HG02884 (cell line): Measurements from ENCODE around the gene GAGE12F.
"Not testable (repeated sequence)": the region's sequence is repeated elsewhere in the genome, so short reads cannot be mapped to it uniquely, and the experiment has no call there.

ENCODE experiments used
- ATAC-seq: cut with Tn5 transposase; IDR thresholded peaks from one replicate; pipeline ENCODE4 v1.9.1; 2021; ENCODE audit warnings: mild to moderate bottlenecking, moderate library complexity; ENCODE audit not compliant: unreplicated experiment

Gene GAGE12F, protein sequence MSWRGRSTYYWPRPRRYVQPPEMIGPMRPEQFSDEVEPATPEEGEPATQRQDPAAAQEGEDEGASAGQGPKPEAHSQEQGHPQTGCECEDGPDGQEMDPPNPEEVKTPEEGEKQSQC

GRCh38 chrX:49560542-49560941 lies at the start of gene GAGE12F:
Gene GAGE12F, plus strand, starts transcription at chrX:49560842. Its CDS starts 1,155 bp downstream, at chrX:49561997.
- ATAC-seq: not testable (repeated sequence)

GRCh38 chrX:49531877-49532276 lies 28.8 kb upstream of the GAGE12F start, which contains the start of gene GAGE12C:
Gene GAGE12C, plus strand, starts transcription at chrX:49532177. Its CDS starts 1,155 bp downstream, at chrX:49533332.
- ATAC-seq: not testable (repeated sequence)

DNA sequence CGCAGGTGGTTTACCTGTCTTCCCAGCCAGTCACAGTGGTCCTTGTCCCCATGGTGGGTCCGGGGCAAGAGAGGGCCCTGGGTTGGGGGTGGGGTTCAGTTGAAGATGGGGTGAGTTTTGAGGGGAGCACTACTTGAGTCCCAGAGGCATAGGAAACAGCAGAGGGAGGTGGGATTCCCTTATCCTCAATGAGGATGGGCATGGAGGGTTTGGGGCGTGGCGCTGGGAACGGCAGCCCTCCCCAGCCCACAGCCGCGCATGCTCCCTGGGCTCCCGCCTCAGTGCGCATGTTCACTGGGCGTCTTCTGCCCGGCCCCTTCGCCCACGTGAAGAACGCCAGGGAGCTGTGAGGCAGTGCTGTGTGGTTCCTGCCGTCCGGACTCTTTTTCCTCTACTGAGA lies 19.2 kb upstream of the GAGE12F start, which contains the start of gene GAGE12D:
GAGE12D (plus strand) TSS at position 301 of the 400 bp plus-strand sequence. CDS start 1,155 bp downstream, outside the sequence.
- not testable (repeated sequence) for ATAC-seq

- ATAC-seq: not testable (repeated sequence)
Observed at GRCh38 chrX:49550989-49551388, 9.7 kb upstream of the GAGE12F start, which contains the start of gene GAGE12E. Gene GAGE12E, plus strand, starts transcription at chrX:49551289. Its CDS starts 1,155 bp downstream, at chrX:49552444.

GRCh38 chrX:49568728-49569127 lies 8.1 kb downstream of the GAGE12F start:
- ATAC-seq: not testable (repeated sequence)

DNA sequence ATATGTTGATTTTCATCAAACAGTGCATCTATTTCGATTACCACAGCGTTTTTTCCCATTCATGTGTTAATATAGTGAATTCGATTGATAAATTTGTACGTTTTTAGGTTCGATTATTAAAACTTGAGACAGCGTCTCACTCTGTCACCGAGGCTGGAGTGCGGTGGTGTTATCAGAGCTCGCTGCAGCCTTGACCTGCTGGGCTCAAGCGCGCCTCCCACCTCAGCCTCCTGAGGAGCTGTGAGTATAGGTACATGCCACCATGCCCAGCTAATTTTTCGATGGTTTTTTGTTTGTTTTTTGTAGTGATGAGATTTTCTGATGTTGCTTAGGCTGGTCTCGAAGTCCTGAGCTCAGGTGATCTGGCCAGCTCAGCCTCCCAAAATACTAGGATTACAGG lies 8.5 kb downstream of the GAGE12F start:
- ATAC-seq: not testable (repeated sequence)

DNA sequence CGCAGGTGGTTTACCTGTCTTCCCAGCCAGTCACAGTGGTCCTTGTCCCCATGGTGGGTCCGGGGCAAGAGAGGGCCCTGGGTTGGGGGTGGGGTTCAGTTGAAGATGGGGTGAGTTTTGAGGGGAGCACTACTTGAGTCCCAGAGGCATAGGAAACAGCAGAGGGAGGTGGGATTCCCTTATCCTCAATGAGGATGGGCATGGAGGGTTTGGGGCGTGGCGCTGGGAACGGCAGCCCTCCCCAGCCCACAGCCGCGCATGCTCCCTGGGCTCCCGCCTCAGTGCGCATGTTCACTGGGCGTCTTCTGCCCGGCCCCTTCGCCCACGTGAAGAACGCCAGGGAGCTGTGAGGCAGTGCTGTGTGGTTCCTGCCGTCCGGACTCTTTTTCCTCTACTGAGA lies 9.5 kb downstream of the GAGE12F start, which contains the start of gene GAGE12G:
GAGE12G (plus strand) TSS at position 301 of the 400 bp plus-strand sequence. CDS start 1,155 bp downstream, outside the sequence.
- not testable (repeated sequence) for ATAC-seq

- not testable (repeated sequence) for ATAC-seq
Observed at GRCh38 chrX:49579649-49580048, 19.0 kb downstream of the GAGE12F start, which contains the start of gene GAGE12H. Gene GAGE12H, plus strand, starts transcription at chrX:49579949. Its CDS starts 1,155 bp downstream, at chrX:49581104.

DNA sequence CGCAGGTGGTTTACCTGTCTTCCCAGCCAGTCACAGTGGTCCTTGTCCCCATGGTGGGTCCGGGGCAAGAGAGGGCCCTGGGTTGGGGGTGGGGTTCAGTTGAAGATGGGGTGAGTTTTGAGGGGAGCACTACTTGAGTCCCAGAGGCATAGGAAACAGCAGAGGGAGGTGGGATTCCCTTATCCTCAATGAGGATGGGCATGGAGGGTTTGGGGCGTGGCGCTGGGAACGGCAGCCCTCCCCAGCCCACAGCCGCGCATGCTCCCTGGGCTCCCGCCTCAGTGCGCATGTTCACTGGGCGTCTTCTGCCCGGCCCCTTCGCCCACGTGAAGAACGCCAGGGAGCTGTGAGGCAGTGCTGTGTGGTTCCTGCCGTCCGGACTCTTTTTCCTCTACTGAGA lies 28.6 kb downstream of the GAGE12F start, which contains the start of gene GAGE2A:
GAGE2A (plus strand) TSS at position 301 of the 400 bp plus-strand sequence. CDS start 1,155 bp downstream, outside the sequence.
- ATAC-seq: not testable (repeated sequence)

DNA sequence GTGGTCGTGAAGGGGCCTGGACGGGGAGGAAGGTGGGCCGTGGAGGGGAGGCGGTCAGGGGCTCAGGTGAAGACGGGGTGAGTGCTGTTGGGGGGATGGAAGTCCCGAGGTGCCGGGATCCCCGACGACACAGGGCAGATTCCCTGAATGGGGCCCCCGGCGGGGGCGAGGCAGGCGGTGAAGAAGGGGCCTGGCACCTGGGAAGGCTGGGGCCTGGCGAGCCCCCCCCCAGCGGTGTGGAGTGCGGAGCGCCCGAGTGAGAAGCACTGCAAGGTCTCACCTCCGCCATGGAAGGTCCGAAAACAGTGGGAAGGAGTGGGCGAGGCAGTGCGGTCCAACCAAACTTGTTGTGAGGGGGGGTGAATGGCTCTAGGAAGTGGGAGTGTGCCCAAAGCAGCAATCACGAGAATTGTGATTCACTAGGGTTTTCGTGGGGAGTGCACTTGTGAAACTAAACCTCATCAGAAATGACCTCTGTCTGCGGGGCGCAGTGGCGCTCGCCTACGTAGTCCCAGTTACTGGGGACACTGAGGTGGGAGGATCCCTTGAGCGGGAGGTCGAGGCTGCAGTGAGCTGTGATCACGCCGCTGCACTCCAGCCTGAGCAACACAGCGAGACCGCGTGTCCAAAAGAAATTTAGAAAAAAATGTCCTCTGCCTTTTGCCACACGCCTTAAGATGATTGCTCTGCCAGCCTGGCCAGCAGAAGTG lies 29.3 kb downstream of the GAGE12F start:
- not testable (repeated sequence) for ATAC-seq

- not testable (repeated sequence) for ATAC-seq
Observed at GRCh38 chrX:49590488-49590887, 29.8 kb downstream of the GAGE12F start.

DNA sequence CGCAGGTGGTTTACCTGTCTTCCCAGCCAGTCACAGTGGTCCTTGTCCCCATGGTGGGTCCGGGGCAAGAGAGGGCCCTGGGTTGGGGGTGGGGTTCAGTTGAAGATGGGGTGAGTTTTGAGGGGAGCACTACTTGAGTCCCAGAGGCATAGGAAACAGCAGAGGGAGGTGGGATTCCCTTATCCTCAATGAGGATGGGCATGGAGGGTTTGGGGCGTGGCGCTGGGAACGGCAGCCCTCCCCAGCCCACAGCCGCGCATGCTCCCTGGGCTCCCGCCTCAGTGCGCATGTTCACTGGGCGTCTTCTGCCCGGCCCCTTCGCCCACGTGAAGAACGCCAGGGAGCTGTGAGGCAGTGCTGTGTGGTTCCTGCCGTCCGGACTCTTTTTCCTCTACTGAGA lies 38.1 kb downstream of the GAGE12F start, which contains the start of gene GAGE1:
GAGE1 (plus strand) TSS at position 301 of the 400 bp plus-strand sequence. CDS start 1,155 bp downstream, outside the sequence.
- not testable (repeated sequence) for ATAC-seq

DNA sequence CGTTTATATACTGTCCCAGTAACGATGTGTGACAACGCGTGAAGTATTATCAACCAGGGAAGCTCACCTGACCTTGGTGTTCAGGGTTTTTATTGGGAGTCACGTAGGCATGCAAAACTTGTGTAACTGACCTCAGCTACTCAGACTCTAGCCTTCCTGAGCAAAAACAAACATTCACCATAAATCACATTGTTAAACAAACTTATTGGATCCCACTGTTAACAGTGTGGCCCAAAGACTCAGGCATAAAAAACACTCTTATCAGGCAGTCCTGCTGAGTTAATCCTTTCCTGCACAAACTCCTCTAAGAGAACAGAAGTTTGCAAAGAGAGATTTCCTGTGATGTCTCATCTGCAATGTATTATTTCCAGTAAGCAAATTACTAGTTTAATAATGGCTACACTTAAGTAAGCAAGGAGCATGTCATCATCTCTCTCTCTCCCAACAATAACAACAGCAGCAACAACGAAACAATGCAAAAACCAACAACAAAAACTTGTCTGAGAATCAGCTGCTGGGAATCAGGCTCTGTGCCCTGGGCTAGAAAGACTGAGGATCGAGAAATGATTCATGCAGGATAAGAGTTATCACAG lies 50.2 kb downstream of the GAGE12F start:
- no peak for ATAC-seq
